NCI-H69 (cell line): ENCODE measurements around the gene AKIRIN1.
"Not testable (repeated sequence)": the region's sequence is repeated elsewhere in the genome, so short reads cannot be mapped to it uniquely, and the experiment has no call there.

Experiments used
- DNase-seq: peaks from one replicate; lab custom pipeline; 2025; lab: John Stamatoyannopoulos, UW

AKIRIN1 gene

GRCh38 chr1:38990738-38991637, at the start of gene AKIRIN1:
Gene AKIRIN1 (plus strand): TSS chr1:38991276. CDS start chr1:38991381, 105 bp downstream.
- DNase-seq: peak; percentile 93

GRCh38 chr1:38941527-38942019, 49.5 kb upstream of the AKIRIN1 start, which contains the start of gene RHBDL2:
Gene RHBDL2 (minus strand): TSS chr1:38941830. CDS start chr1:38919212, 22,618 bp downstream.
- no peak for DNase-seq

GRCh38 chr1:38942664-38943428, 48.2 kb upstream of the AKIRIN1 start:
- DNase-seq: no peak

GRCh38 chr1:38944547-38944946, 46.5 kb upstream of the AKIRIN1 start:
- DNase-seq: no peak

- no peak for DNase-seq
Observed at GRCh38 chr1:38950553-38950952, 40.5 kb upstream of the AKIRIN1 start.

- DNase-seq: peak; percentile 16
Observed at GRCh38 chr1:38953433-38953860, 37.6 kb upstream of the AKIRIN1 start.

GRCh38 chr1:38958967-38959366, 32.1 kb upstream of the AKIRIN1 start:
- no peak for DNase-seq

- DNase-seq: no peak
Observed at GRCh38 chr1:38962113-38962512, 29.0 kb upstream of the AKIRIN1 start.

GRCh38 chr1:38962560-38962959, 28.5 kb upstream of the AKIRIN1 start:
- no peak for DNase-seq

- no peak for DNase-seq
Observed at GRCh38 chr1:38964140-38964548, 26.9 kb upstream of the AKIRIN1 start.

GRCh38 chr1:38973145-38973544, 17.9 kb upstream of the AKIRIN1 start:
- peak; percentile 15 for DNase-seq

GRCh38 chr1:38973659-38974437, 17.2 kb upstream of the AKIRIN1 start:
- DNase-seq: no peak

- not testable (repeated sequence) for DNase-seq
Observed at GRCh38 chr1:38977399-38978244, 13.5 kb upstream of the AKIRIN1 start.

GRCh38 chr1:38978245-38978542, 12.9 kb upstream of the AKIRIN1 start:
- not testable (repeated sequence) for DNase-seq

- DNase-seq: peak; percentile 73
Observed at GRCh38 chr1:38979380-38979779, 11.7 kb upstream of the AKIRIN1 start.

- no peak for DNase-seq
Observed at GRCh38 chr1:38989979-38990378, 1.1 kb upstream of the AKIRIN1 start.

- DNase-seq: peak; percentile 40
Observed at GRCh38 chr1:38990386-38990737, 714 bp upstream of the AKIRIN1 start.

GRCh38 chr1:38991638-38992411, 749 bp downstream of the AKIRIN1 start:
- peak; percentile 44 for DNase-seq

- DNase-seq: no peak
Observed at GRCh38 chr1:38992412-38993111, 1.5 kb downstream of the AKIRIN1 start.

- DNase-seq: no peak
Observed at GRCh38 chr1:38994196-38994595, 3.1 kb downstream of the AKIRIN1 start.
